K562 (cell line): ENCODE measurements around the gene CALHM3. TPM values are rescaled to one million over a fixed set of nuclear protein-coding genes. Genes with fewer than 3 reads are reported as not detected.
A peak's percentile ranks its signal among the peaks of the same experiment; 100 is the strongest.

Experiments used
- BHLHE40 ChIP-seq: IDR thresholded peaks from 2 replicates; pipeline ENCODE4 v1.6.1; 2011; ENCODE audit warnings: low read length, improper control_type of control experiment
- CBX1 ChIP-seq: sonication (generic); IDR thresholded peaks from 2 replicates; pipeline ENCODE4 v1.6.1; 2016; ENCODE audit warnings: antibody characterized with exemption, low read depth, mild to moderate bottlenecking
- FOXA1 ChIP-seq: fragments of 450-650 bp; IDR thresholded peaks from 2 replicates; pipeline ENCODE4 v1.6.1; 2016; ENCODE audit warnings: mild to moderate bottlenecking, borderline replicate concordance
- GTF3C2 ChIP-seq: IDR thresholded peaks from 3 replicates; pipeline ENCODE4 v1.6.1; 2011; ENCODE audit warnings: borderline replicate concordance, mild to moderate bottlenecking, moderate library complexity; ENCODE audit not compliant: insufficient read length; ENCODE audit errors: extremely low read depth
- MECOM ChIP-seq: fragments of 250-450 bp; sonication (Bioruptor Pico); IDR thresholded peaks from 2 replicates; pipeline ENCODE4 v1.8.0; 2022; ENCODE audit warnings: inconsistent platforms
- PHF20 ChIP-seq: fragments of 450-650 bp; IDR thresholded peaks from 2 replicates; pipeline ENCODE4 v1.6.1; 2018; ENCODE audit not compliant: partially characterized antibody
- POLR2G ChIP-seq: fragments of 200-400 bp; formaldehyde crosslinking; IDR thresholded peaks from 2 replicates; pipeline ENCODE4 v1.6.1; 2017; ENCODE audit warnings: low read depth, mild to moderate bottlenecking, antibody characterized with exemption, low read length, moderate library complexity
- SAP30 ChIP-seq: fragments of 200-600 bp; sonication (generic); IDR thresholded peaks from 2 replicates; pipeline ENCODE4 v1.6.1; 2012; ENCODE audit warnings: borderline replicate concordance, low read depth, mild to moderate bottlenecking, moderate library complexity, low read length, control low read depth, inconsistent platforms; ENCODE audit not compliant: insufficient read depth, poor library complexity, severe bottlenecking
- SMARCE1 ChIP-seq: fragments of 450-650 bp; IDR thresholded peaks from 2 replicates; pipeline ENCODE4 v1.7.1; 2016; ENCODE audit warnings: mild to moderate bottlenecking
- SOX6 ChIP-seq: fragments of 450-650 bp; IDR thresholded peaks from 2 replicates; pipeline ENCODE4 v1.6.1; 2014; ENCODE audit warnings: mild to moderate bottlenecking
- SRSF7 ChIP-seq: fragments of 200-400 bp; formaldehyde crosslinking; optimal IDR thresholded peaks from 2 replicates; pipeline ENCODE3; 2017; ENCODE audit warnings: mild to moderate bottlenecking, low read depth, low read length
- TEAD2 ChIP-seq: fragments of 450-650 bp; IDR thresholded peaks from 2 replicates; pipeline ENCODE4 v1.6.1; 2016; ENCODE audit warnings: missing genetic modification characterization, control low read depth, missing compliant biosample characterization
- ZNF133 ChIP-seq: fragments of 250-450 bp; sonication (Bioruptor Pico); IDR thresholded peaks from 2 replicates; pipeline ENCODE4 v1.4.0; 2020; ENCODE audit warnings: mild to moderate bottlenecking
- ZNF197 ChIP-seq: fragments of 200-800 bp; sonication (Bioruptor generic); IDR thresholded peaks from 2 replicates; pipeline ENCODE4 v1.6.1; 2016; ENCODE audit warnings: low read depth, missing genetic modification characterization, missing compliant biosample characterization
- ZNF253 ChIP-seq: fragments of 250-450 bp; sonication (Bioruptor Pico); conservative IDR thresholded peaks from 2 replicates; pipeline ENCODE4 v1.6.1; 2021; ENCODE audit warnings: mild to moderate bottlenecking
- ZNF384 ChIP-seq: IDR thresholded peaks from 2 replicates; pipeline ENCODE4 v1.6.1; 2012; ENCODE audit warnings: low read depth, low read length, improper control_type of control experiment
- ZNF592 ChIP-seq: fragments of 450-650 bp; IDR thresholded peaks from 2 replicates; pipeline ENCODE4 v1.6.1; 2017; ENCODE audit warnings: antibody characterized with exemption, mild to moderate bottlenecking
- polyA plus RNA-seq, 8 experiments: library from polyadenylated mRNA; depleted of rRNA in 4 of 8; stranded (reverse) in 5 of 8; unstranded in 3 of 8; fragments of >200 nt; fragmentation: Nextera tagmentation in 2 of 8; fragmentation: Illumina TruSeq in 1 of 8; extraction: Ambion mirVana in 2 of 8; extraction: Trizol in 1 of 8; gene quantifications; 2 replicates each; pipeline versions ENCODE4 v1.2.1 to v1.2.3, GENCODE V29; 2011 to 2014; ENCODE audit warnings: inconsistent platforms in 1 of 8, missing spikeins in 1 of 8
- total RNA-seq, 7 experiments: library from RNA; depleted of rRNA in 6 of 7; stranded (reverse); fragments of >200 nt in 6 of 7; fragmentation: Illumina TruSeq in 2 of 7; extraction: Trizol in 2 of 7; gene quantifications; 2 replicates each; pipeline versions ENCODE4 v1.2.1 to v1.2.3, GENCODE V29; 2011 to 2021; ENCODE audit warnings: low replicate concordance in 1 of 7
- TF ChIP-seq, protein P1 (sequence below): fragments of 150-350 bp; conservative IDR thresholded peaks from 2 replicates; pipeline ENCODE4 v1.6.1; 2014; ENCODE audit warnings: low read length
- TF ChIP-seq, protein P2 (sequence below): fragments of 450-650 bp; IDR thresholded peaks from 2 replicates; pipeline ENCODE4 v1.6.1; 2016

Gene CALHM3
- total and polyA plus RNA-seq, 9 of the 15 experiments (the other 6 are each of a cell fraction or from before 2014, with no cell fraction given): not detected

DNA sequence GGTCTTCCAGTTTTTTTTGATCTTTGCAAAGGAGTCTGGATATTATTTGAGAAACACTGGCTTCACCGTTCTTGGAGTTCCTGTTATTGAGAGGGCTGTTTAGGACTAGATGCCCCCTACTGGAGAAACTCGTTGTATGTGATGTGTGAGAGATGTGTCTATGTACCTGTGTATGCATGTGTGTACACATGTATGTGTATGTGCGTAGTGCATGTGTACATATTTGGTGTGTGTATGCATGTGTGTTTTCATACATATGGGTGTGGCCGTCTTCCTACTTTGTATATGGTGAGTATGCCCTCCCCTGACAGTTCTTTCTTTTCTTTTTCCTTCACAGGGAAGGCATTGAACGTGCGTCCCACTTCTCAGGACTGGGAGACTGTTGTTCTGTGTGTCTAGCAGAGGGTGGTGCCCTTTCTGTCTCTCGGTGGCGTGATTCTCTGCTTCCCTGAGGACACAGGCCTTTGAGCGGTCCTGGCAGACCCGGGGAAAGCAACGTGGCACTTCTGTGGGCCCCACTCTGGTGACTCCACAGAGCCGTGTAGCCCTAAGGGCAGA, 3.0 kb upstream of the CALHM3 start (continued):
- TF ChIP-seq ZNF592: no peak
- no peak for TF ChIP-seq SMARCE1
- TF ChIP-seq FOXA1: no peak
- TF ChIP-seq, protein P1, sequence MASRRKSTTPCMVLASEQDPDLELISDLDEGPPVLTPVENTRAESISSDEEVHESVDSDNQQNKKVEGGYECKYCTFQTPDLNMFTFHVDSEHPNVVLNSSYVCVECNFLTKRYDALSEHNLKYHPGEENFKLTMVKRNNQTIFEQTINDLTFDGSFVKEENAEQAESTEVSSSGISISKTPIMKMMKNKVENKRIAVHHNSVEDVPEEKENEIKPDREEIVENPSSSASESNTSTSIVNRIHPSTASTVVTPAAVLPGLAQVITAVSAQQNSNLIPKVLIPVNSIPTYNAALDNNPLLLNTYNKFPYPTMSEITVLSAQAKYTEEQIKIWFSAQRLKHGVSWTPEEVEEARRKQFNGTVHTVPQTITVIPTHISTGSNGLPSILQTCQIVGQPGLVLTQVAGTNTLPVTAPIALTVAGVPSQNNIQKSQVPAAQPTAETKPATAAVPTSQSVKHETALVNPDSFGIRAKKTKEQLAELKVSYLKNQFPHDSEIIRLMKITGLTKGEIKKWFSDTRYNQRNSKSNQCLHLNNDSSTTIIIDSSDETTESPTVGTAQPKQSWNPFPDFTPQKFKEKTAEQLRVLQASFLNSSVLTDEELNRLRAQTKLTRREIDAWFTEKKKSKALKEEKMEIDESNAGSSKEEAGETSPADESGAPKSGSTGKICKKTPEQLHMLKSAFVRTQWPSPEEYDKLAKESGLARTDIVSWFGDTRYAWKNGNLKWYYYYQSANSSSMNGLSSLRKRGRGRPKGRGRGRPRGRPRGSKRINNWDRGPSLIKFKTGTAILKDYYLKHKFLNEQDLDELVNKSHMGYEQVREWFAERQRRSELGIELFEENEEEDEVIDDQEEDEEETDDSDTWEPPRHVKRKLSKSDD: no peak
- no peak for TF ChIP-seq POLR2G
- TF ChIP-seq PHF20: peak; percentile 65
- TF ChIP-seq TEAD2 (tag): no peak
- no peak for TF ChIP-seq MECOM (CRISPR knock-in tag)
- no peak for TF ChIP-seq SRSF7
- TF ChIP-seq ZNF133 (CRISPR knock-in tag): no peak
- TF ChIP-seq SAP30: no peak
- no peak for TF ChIP-seq ZNF384
- TF ChIP-seq GTF3C2: no peak
- TF ChIP-seq BHLHE40: no peak
- TF ChIP-seq ZNF197: no peak
- TF ChIP-seq SOX6: no peak
- TF ChIP-seq, protein P2, sequence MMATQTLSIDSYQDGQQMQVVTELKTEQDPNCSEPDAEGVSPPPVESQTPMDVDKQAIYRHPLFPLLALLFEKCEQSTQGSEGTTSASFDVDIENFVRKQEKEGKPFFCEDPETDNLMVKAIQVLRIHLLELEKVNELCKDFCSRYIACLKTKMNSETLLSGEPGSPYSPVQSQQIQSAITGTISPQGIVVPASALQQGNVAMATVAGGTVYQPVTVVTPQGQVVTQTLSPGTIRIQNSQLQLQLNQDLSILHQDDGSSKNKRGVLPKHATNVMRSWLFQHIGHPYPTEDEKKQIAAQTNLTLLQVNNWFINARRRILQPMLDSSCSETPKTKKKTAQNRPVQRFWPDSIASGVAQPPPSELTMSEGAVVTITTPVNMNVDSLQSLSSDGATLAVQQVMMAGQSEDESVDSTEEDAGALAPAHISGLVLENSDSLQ: no peak
- no peak for TF ChIP-seq CBX1
- TF ChIP-seq ZNF253 (CRISPR knock-in tag): no peak
